Hepatocyte (in vitro differentiated cells): ENCODE data around the gene SLC12A7. TPM values are rescaled to one million over a fixed set of nuclear protein-coding genes. Genes with fewer than 3 reads are reported as not detected.

Experiments used
- DNase-seq: peaks from one replicate; pipeline ENCODE4 v3.0.0-alpha.2; 2016; ENCODE audit warnings: low spot score
- H2AFZ ChIP-seq: fragments of 200-600 bp; sonication (generic); 2 replicates; pipeline ENCODE4 v1.6.0; 2016; ENCODE audit warnings: antibody characterized with exemption, mild to moderate bottlenecking
- H3K27ac ChIP-seq: fragments of 200-600 bp; sonication (generic); 2 replicates; pipeline ENCODE4 v1.5.1; 2016; ENCODE audit warnings: mild to moderate bottlenecking
- H3K27me3 ChIP-seq: fragments of 200-600 bp; sonication (generic); 2 replicates; pipeline ENCODE4 v1.6.1; 2016
- H3K36me3 ChIP-seq: fragments of 200-600 bp; sonication (generic); replicated peaks from 2 replicates; pipeline ENCODE4 v1.5.1; 2016; ENCODE audit warnings: low read depth; ENCODE audit not compliant: insufficient read depth
- H3K4me1 ChIP-seq: fragments of 200-600 bp; sonication (generic); 2 replicates; pipeline ENCODE4 v1.5.1; 2016; ENCODE audit warnings: mild to moderate bottlenecking, moderate library complexity; ENCODE audit not compliant: insufficient read depth
- H3K4me2 ChIP-seq: fragments of 200-600 bp; sonication (generic); 2 replicates; pipeline ENCODE4 v1.6.0; 2016
- H3K4me3 ChIP-seq: fragments of 200-600 bp; sonication (generic); 2 replicates; pipeline ENCODE4 v1.5.1; 2016; ENCODE audit warnings: mild to moderate bottlenecking
- H3K79me2 ChIP-seq: fragments of 200-600 bp; sonication (generic); 2 replicates; pipeline ENCODE4 v1.6.0; 2017; ENCODE audit warnings: mild to moderate bottlenecking
- H3K9me2 ChIP-seq: fragments of 200-600 bp; sonication (generic); replicated peaks from 2 replicates; pipeline ENCODE4 v1.6.0; 2017; ENCODE audit warnings: mild to moderate bottlenecking; ENCODE audit not compliant: insufficient read depth
- H3K9me3 ChIP-seq: fragments of 200-600 bp; sonication (generic); 2 replicates; pipeline ENCODE4 v1.5.1; 2016; ENCODE audit warnings: low read depth, mild to moderate bottlenecking
- H4K20me1 ChIP-seq: fragments of 200-600 bp; sonication (generic); 2 replicates; pipeline ENCODE4 v1.6.0; 2016; ENCODE audit warnings: mild to moderate bottlenecking; ENCODE audit not compliant: insufficient read depth, poor library complexity, severe bottlenecking
- EZH2 ChIP-seq: fragments of 200-600 bp; sonication (generic); IDR thresholded peaks from 2 replicates; pipeline ENCODE4 v1.6.1; 2016; ENCODE audit warnings: antibody characterized with exemption, mild to moderate bottlenecking, borderline replicate concordance
- EZH2phosphoT487 ChIP-seq: fragments of 200-600 bp; sonication (generic); IDR thresholded peaks from one replicate; pipeline ENCODE4 v1.6.1; 2018; ENCODE audit warnings: antibody characterized with exemption, mild to moderate bottlenecking, low read depth, moderate library complexity; ENCODE audit not compliant: unreplicated experiment, severe bottlenecking
- WGBS: methylation state at CpG from one replicate; pipeline ENCODE4 v1.1.6; 2016; ENCODE audit warnings: low lambda C conversion rate; ENCODE audit errors: missing lambda C conversion rate; 5-methylcytosine and 5-hydroxymethylcytosine counted together
- polyA plus RNA-seq: library from polyadenylated mRNA; unstranded; fragments of >200 nt; fragmentation: Nextera tagmentation; extraction: Ambion mirVana; gene quantifications from 2 replicates; pipeline ENCODE4 v1.2.1, GENCODE V29; 2016
- total RNA-seq: library from RNA; depleted of rRNA; stranded (reverse); fragments of >200 nt; gene quantifications from 2 replicates; pipeline ENCODE4 v1.2.3, GENCODE V29; 2014
- TF ChIP-seq, protein P1 (sequence below): fragments of 200-600 bp; sonication (generic); IDR thresholded peaks from 2 replicates; pipeline ENCODE4 v1.5.1; 2016; ENCODE audit warnings: antibody characterized with exemption, mild to moderate bottlenecking; ENCODE audit not compliant: poor library complexity

Gene SLC12A7
- total and polyA plus RNA-seq, 2 experiments from 2014 or later: 30.2 to 34.3 TPM

DNA sequence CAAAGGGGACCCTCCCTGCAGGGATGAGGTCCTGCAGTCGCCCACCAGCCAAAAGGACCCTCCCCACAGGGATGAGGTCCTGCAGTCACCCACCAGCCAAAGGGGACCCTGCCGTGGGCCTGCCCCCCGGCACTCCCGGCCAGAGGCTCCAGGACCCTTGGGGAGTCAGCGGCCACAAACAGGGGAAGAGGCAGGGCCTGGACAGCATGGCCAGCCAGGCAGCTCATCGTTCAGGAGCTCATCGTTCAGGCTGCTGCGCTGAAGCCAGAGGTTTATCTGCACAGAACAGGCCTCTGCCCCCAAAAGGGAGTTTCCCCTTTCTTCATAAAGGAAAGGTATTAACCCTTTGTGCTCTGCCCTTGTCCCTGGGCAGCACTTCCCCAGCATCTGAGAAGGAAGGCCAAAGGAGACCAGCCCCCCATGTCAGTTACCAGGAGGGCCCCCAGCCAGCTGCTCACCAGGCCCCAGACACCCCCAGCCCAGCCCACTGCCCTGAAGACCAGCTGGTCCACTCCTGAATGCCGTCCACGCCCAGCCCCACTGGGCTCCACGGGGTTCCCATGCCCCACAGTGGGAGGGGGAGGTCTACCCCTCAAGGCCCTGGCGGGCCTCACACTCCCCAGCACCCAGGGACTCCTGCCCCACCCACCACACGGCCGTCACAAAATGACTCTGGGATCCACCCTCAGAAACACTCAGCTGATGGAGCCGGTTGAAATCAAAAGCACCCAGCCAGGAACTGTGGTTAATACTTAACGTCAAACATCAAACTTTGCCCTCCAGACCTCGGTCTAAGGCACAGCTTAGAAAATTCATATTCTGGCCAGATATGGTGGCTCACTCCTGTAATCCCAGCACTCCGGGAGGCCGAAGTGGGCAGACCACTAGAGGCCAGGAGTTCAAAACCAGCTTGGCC lies 6.3 kb downstream of the SLC12A7 start:
- Histone ChIP-seq H3K4me1 (peaks cover 77% of the 10 kb centered on the region), H3K4me3 (no peak overlapping the region), H2AFZ (no peak overlapping the region), H4K20me1 (peaks cover 20% of the 10 kb centered on the region), H3K36me3 (no peaks in the 10 kb centered on the region), H3K9me3 (no peaks in the 10 kb centered on the region), H3K27ac (peak overlapping the region; percentile 98), H3K27me3 (no peaks in the 10 kb centered on the region), H3K4me2 (peak overlapping the region; percentile 71), H3K9me2 (no peaks in the 10 kb centered on the region), H3K79me2 (peaks cover 82% of the 10 kb centered on the region)
- peak; percentile 87 for DNase-seq
- WGBS: 49% methylated on average over 19 of the region's 19 CpGs
- TF ChIP-seq EZH2phosphoT487: no peak
- TF ChIP-seq, protein P1, sequence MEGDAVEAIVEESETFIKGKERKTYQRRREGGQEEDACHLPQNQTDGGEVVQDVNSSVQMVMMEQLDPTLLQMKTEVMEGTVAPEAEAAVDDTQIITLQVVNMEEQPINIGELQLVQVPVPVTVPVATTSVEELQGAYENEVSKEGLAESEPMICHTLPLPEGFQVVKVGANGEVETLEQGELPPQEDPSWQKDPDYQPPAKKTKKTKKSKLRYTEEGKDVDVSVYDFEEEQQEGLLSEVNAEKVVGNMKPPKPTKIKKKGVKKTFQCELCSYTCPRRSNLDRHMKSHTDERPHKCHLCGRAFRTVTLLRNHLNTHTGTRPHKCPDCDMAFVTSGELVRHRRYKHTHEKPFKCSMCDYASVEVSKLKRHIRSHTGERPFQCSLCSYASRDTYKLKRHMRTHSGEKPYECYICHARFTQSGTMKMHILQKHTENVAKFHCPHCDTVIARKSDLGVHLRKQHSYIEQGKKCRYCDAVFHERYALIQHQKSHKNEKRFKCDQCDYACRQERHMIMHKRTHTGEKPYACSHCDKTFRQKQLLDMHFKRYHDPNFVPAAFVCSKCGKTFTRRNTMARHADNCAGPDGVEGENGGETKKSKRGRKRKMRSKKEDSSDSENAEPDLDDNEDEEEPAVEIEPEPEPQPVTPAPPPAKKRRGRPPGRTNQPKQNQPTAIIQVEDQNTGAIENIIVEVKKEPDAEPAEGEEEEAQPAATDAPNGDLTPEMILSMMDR: no peak
- TF ChIP-seq EZH2: no peak

DNA sequence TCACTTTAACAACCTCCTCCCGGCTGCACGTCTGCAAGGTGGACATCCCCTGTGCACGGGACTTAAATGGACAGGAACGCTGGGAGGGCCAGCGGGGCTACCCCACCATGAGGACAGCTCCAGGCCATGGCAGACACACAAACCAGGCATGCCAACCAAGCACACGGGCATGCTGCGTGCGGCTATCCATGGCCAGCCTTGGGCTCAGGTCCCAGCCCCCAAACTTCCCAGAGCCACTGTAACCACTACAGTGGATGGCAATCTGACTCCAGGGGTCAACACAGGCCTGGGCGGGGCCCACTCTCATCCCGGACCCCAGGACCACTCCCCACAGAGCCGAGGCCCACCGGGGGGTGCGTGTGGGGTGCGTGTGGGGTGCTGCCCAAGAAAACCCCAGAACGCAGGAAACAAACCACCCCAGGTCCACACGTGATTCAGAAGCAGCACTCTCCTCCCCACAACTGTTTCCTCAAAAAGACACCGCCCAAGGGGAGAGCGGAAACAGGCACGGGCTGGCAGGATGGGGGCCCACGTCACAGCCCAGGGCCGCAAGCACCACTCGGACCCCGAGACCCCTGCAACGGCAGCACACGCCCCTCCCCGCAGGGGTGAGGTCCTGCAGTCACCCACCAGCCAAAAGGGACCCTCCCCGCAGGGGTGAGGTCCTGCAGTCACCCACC lies 7.4 kb downstream of the SLC12A7 start:
- H3K4me1 ChIP-seq: peaks cover 88% of the 10 kb centered on the region
- H3K9me2 ChIP-seq: no peaks in the 10 kb centered on the region
- H4K20me1 ChIP-seq: peaks cover 28% of the 10 kb centered on the region
- peak overlapping the region; percentile 98 for H3K27ac ChIP-seq
- WGBS: 87% methylated on average over 27 of the region's 27 CpGs
- no peaks in the 10 kb centered on the region for H3K9me3 ChIP-seq
- no peak overlapping the region for H3K4me3 ChIP-seq
- no peaks in the 10 kb centered on the region for H3K27me3 ChIP-seq
- no peak for DNase-seq
- H3K79me2 ChIP-seq: peaks cover 82% of the 10 kb centered on the region
- no peak for TF ChIP-seq EZH2phosphoT487
- no peak for TF ChIP-seq EZH2
- TF ChIP-seq, protein P1: no peak
- no peaks in the 10 kb centered on the region for H3K36me3 ChIP-seq
- H2AFZ ChIP-seq: no peak overlapping the region
- H3K4me2 ChIP-seq: peak overlapping the region; percentile 71

DNA sequence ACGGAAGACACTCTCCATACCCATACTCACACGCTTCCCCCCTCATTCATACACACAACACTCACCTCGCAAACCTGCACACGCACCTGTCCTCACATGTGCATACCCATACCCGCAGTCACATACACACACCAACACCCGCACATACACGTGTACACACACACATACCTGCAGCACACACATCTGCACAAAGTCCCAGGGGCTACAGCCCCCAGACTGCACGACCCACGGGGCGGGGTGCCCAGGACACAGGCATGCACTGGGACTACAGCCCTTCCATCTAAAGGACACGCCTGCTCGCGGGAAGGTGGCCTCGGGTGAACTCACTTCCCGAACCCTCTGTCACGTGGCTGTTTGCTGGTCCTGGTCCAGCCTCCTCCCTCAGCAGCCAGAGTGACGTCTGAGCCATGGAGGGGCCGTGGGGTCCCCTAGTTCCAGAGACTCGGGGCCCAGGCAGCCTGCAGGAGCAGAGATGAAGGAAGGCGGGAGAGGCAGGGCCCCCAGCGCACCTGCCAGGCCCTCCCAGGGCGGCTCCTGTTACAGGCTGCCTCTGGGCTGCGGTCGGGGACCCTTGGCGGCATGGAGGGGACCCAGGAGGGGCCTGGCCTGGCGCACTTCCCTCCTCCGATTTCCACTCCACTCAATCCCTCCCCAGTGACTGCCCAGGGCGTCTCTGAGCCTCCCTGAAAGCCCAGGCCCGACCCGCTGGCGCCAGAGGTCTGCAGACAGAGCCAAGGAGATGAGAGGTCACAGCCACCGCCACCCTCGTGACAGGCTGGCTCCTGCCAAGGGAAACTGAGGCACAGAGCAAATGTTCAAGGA lies 8.1 kb downstream of the SLC12A7 start:
- Histone ChIP-seq H3K4me1 (peaks cover 87% of the 10 kb centered on the region), H3K79me2 (peaks cover 82% of the 10 kb centered on the region), H3K4me3 (no peak overlapping the region), H3K27me3 (no peaks in the 10 kb centered on the region), H4K20me1 (peaks cover 35% of the 10 kb centered on the region), H3K9me2 (no peaks in the 10 kb centered on the region), H2AFZ (no peak overlapping the region), H3K4me2 (peak overlapping the region; percentile 71), H3K36me3 (no peaks in the 10 kb centered on the region), H3K27ac (peak overlapping the region; percentile 98), H3K9me3 (no peaks in the 10 kb centered on the region)
- DNase-seq: peak; percentile 64
- TF ChIP-seq EZH2 (no peak), EZH2phosphoT487 (no peak)
- TF ChIP-seq, protein P1: no peak
- 71% methylated on average over 32 of the region's 33 CpGs for WGBS
